ENCODE measurements around the gene NFIB.

The NFIB gene

DNA sequence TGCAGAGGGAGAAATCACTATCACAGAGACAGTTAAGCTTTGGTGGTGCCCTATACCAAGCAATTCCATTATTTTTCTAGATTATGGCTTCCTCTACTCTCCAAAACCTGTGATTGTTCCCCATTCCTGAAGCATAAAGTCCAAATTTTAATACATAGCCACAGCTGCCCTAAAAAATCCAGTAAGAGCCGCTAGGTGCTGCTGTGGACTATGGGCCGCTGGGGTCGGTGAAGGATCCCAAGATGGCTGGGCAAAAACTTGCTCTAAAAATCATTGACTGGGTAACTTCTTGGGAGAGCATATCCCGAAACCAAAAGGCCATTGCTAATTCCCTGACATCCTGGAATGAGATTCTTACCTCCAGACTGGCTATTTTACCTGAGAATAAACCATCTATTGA is 245.3 kb downstream of the NFIB start:
- peaks cover 6% of the 10 kb centered on the region for H3K9me3 Mint-ChIP-seq
- H3K36me3 Mint-ChIP-seq, result no peaks in the 10 kb centered on the region
- ATAC-seq (no peak), DNase-seq (ENCODE audit: low spot score in 2 of 2) (no peak)
- no peak overlapping the region for H3K27ac Mint-ChIP-seq
- no peak overlapping the region for H3K4me3 Mint-ChIP-seq
- H3K4me1 Mint-ChIP-seq, result no peaks in the 10 kb centered on the region

DNA sequence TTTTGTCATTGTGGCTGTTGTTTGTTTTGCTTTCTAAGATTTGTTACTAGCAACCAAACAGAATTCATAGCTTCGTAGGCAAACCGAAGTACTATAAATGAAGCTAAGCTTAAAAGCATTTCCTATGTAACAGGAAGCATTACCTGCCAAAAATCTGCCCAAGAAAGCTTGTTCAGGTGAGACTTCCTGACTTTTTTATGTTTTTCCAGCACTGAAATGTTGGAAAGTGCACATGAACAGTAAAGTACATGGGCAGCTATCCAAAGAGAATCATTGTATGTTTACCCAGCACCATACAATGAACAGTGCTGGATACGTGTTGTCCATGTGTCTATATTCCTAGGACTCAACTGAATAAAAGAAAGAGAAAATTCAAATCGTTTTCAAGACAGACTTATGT is 247.1 kb downstream of the NFIB start:
- no peaks in the 10 kb centered on the region for H3K4me1 Mint-ChIP-seq
- ATAC-seq (no peak), DNase-seq (ENCODE audit: low spot score in 2 of 2) (no peak)
- peaks cover 6% of the 10 kb centered on the region for H3K9me3 Mint-ChIP-seq
- no peaks in the 10 kb centered on the region for H3K36me3 Mint-ChIP-seq
- no peak overlapping the region for H3K27ac Mint-ChIP-seq
- no peak overlapping the region for H3K4me3 Mint-ChIP-seq

DNA sequence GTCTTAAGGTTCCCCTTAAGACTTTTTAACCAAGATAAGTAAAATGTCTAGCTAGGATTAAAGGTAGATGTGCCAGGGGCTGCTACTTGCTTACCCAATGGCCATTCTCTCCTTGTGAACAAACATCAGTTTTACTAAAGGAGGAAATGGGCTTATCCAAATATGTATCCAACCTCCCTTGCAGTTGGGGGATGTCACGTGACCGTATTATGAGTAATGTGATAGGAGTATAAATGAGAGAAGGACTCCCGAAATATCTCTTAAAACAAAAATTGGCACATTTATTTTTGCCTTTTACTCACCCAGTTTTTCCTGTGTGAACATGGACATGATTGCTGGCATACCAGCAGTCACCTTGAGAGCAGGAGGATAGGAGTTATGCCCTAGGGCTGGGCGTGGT is 247.9 kb downstream of the NFIB start:
- ATAC-seq (no peak), DNase-seq (ENCODE audit: low spot score in 2 of 2) (no peak)
- Mint-ChIP-seq H3K4me3 (no peak overlapping the region), H3K36me3 (no peaks in the 10 kb centered on the region), H3K9me3 (peaks cover 6% of the 10 kb centered on the region), H3K4me1 (no peaks in the 10 kb centered on the region), H3K27ac (no peak overlapping the region)

- Mint-ChIP-seq H3K27ac (no peak overlapping the region), H3K36me3 (no peaks in the 10 kb centered on the region), H3K4me1 (no peaks in the 10 kb centered on the region), H3K4me3 (no peak overlapping the region), H3K9me3 (peaks cover 2% of the 10 kb centered on the region)
- DNase-seq (ENCODE audit: low spot score in 2 of 2) (no peak), ATAC-seq (no peak)
These were observed 249.0 kb downstream of the NFIB start for GRCh38 chr9:14064940-14065339.

DNA sequence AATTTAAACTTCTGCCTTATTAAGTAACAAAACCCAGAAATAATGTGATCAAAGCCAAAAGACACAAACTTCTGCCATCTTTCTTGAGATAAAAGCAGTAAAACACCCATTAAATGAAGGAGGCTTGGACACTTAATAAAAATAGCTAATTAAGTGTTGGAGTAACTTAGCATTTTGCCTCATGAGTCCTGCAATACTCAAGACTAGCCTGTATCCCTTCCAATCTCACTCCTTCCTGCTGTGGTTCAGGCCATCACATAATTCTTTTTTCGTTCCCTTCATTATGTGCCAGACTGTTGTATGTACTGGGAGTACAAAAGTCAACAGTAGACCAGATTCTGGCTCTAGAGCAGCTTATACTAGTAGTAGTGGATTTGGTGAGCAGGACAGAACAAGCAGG is 250.2 kb downstream of the NFIB start:
- no peaks in the 10 kb centered on the region for H3K4me1 Mint-ChIP-seq
- no peak overlapping the region for H3K27ac Mint-ChIP-seq
- DNase-seq (ENCODE audit: low spot score in 2 of 2), result no peak
- no peaks in the 10 kb centered on the region for H3K9me3 Mint-ChIP-seq
- no peak for ATAC-seq
- no peak overlapping the region for H3K4me3 Mint-ChIP-seq
- H3K36me3 Mint-ChIP-seq, result no peaks in the 10 kb centered on the region

GRCh38 chr9:14062586-14063221 is 251.2 kb downstream of the NFIB start:
- no peak for DNase-seq (ENCODE audit: low spot score in 2 of 2)
- Mint-ChIP-seq H3K9me3 (no peaks in the 10 kb centered on the region), H3K4me3 (no peak overlapping the region), H3K4me1 (no peaks in the 10 kb centered on the region), H3K36me3 (no peaks in the 10 kb centered on the region), H3K27ac (no peak overlapping the region)
- no peak for ATAC-seq

DNA sequence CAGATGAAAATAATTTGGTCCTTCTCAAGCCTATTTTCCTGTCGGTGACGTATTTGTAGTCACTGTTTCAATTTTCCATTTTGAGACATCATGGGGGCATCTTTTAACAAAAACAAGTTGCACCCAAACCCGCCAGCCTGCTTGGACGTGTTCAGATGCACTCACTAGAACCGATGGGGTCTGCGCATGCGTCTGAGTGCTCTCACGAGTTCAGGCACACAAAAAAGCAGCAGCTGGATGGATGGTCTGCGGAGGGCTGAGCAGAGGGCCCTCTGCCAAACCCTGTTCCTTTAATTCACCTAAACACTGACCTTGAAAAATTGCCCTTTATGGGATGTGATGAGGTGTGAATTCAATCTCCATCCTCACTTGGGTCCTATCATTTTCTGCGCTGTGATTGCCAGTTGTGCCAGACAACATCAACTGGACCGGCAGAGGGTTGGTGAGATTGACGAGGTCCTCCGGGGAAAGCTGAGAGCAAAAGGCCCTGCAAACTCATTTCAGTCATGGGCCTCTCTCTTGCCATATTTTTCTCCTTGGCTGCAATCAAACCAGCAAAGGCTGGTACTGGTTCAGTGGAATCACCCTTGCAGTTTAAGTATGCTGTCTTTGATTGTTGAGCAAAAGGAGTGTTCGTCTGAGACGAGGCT is 251.9 kb downstream of the NFIB start:
- H3K4me3 Mint-ChIP-seq, result no peak overlapping the region
- no peak overlapping the region for H3K27ac Mint-ChIP-seq
- ATAC-seq (no peak), DNase-seq (ENCODE audit: low spot score in 2 of 2) (no peak)
- H3K36me3 Mint-ChIP-seq, result no peaks in the 10 kb centered on the region
- no peaks in the 10 kb centered on the region for H3K4me1 Mint-ChIP-seq
- no peaks in the 10 kb centered on the region for H3K9me3 Mint-ChIP-seq

DNA sequence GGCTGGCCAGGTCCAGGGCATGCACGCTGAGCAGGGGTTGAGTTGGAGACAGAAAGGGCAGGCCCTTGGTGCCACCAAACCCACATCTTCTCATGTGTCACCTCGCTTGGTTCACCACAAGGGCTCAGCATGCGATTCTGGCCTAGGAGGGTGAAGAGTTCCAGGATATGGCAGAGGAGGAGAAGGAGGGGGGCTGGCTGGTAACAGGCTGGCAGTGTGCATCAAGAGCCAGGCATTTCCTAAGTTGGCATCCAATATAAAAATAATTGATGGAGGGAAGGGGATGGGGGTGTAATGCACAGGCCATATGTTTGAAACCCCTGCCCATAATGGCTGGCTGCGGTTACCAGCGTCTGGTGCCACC is 255.6 kb downstream of the NFIB start:
- no peaks in the 10 kb centered on the region for H3K36me3 Mint-ChIP-seq
- ATAC-seq, result no peak

DNA sequence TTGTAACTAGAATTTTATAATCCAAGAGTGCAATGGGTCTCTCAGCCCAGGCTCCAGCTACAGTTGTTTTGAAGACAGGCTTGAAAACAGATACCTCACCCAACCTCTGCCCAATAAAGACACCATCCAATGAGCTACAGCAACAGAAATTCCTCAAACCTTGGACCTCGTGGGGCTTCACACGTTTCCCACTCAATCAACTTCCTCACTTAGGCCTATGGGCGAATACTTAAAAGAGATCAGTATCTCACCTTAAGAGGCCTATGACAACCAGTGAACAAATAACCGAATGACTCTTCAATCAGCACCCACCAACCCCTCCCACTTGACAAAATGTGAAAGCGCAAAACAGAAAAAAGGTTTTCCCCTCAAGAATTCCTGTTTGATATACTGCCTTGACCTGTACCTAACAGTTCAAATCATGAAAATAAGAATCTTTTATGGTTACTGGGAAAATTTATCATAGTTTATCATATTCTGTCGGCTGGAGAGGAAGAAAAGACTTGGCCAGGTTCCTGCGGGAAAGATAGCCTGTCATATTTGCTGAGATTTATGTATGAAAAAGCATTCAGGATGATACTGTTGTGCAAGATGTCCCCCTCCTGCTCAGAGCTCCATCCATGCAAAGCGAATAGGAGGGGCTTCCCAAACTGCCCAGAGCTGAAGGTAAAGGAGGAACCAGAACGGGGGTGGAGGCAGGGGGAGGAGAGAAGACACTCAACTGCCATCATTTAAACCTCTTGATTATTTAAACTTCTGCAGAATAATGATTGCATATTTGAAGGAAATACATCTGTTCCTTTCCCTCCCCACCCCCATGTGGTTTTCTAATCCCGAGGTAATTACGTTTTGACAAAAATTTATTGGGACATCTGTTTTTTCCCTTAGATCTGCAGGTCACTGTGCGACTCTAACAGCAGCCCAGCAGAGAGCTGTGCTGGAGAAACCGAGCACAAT is 256.3 kb downstream of the NFIB start:
- H3K4me1 Mint-ChIP-seq, result no peaks in the 10 kb centered on the region
- no peaks in the 10 kb centered on the region for H3K36me3 Mint-ChIP-seq
- H3K27ac Mint-ChIP-seq, result no peak overlapping the region
- H3K4me3 Mint-ChIP-seq, result no peak overlapping the region
- H3K9me3 Mint-ChIP-seq, result peaks cover 2% of the 10 kb centered on the region
- no peak for ATAC-seq
- DNase-seq (ENCODE audit: low spot score in 2 of 2), result no peak

More for the DNA sequence above, 255.6 kb downstream of the NFIB start:
- H3K27ac Mint-ChIP-seq, result no peak overlapping the region
- no peak overlapping the region for H3K4me3 Mint-ChIP-seq
- H3K4me1 Mint-ChIP-seq, result no peaks in the 10 kb centered on the region
- H3K9me3 Mint-ChIP-seq, result peaks cover 2% of the 10 kb centered on the region
- DNase-seq (ENCODE audit: low spot score in 2 of 2), result no peak

DNA sequence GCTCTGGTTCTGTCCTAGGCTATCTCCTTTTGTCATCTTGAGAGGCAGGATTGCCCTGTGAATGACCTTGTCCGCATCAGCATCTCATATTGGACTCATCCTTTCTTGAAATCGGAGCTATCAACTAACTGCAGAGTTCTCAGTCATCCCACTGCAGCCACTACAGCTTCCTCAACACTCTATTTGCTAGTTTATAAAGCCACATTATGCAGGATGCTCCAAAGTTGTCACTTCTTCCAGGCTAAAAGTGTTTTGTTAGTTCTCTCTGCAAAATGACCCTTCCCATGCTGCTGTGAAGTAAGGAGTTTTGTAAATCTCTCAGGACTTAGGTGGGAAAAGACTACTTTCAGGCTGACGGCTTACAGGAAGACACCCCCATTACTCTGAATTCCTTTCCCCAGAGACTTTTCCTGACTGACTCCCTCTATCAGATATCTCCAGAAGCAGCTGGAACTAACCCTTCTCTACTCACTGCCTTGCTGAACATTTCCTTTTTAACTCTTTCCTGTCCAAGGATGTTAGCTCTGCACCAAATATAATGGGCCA is 257.6 kb downstream of the NFIB start:
- Mint-ChIP-seq H3K4me1 (no peaks in the 10 kb centered on the region), H3K27ac (no peak overlapping the region), H3K4me3 (no peak overlapping the region), H3K36me3 (no peaks in the 10 kb centered on the region), H3K9me3 (peaks cover 2% of the 10 kb centered on the region)
- DNase-seq (ENCODE audit: low spot score in 2 of 2), result no peak
- ATAC-seq, result no peak

DNA sequence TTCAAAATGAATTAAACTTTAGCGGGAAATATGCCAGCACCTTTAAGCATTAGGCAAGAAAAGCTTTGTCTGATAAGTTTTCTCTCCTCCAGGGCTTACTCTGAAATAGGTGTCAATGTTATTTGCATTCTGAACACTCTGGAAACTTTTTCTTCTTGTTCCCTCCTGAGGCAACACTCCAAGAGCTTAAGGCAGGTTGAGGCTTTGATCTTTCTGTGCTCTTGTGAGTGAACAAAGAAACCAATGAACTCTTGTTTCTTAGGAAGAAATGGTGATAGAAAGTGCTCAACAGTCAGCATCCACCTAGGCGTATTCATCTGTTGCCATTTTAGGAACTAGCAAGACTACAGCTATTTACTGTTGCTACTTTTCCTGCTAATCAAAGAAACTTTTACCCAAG is 259.8 kb downstream of the NFIB start:
- no peak overlapping the region for H3K4me3 Mint-ChIP-seq
- H3K27ac Mint-ChIP-seq, result no peak overlapping the region

DNA sequence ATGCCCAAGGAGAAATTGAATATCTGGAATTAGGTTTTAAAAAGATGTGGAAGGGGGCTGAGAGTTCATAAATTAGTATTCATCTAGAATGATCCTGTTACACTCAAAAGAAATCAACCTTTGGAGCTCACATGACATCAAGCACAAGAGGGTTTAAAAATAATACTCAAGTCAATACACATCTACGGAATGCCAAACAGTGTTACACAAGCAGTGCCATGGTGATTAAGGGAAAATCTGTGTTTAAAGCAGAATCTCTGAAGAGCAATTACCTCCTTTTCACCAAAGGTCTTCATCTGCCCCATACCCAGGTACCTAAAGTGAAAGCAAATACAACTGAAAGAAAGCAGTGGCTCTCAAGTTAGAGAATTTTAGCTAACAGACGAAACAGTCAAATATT is 261.6 kb downstream of the NFIB start:
- DNase-seq (ENCODE audit: low spot score in 2 of 2) (no peak), ATAC-seq (no peak)
- H3K27ac Mint-ChIP-seq, result no peak overlapping the region
- peaks cover 2% of the 10 kb centered on the region for H3K9me3 Mint-ChIP-seq
- no peaks in the 10 kb centered on the region for H3K4me1 Mint-ChIP-seq
- H3K36me3 Mint-ChIP-seq, result no peaks in the 10 kb centered on the region
- no peak overlapping the region for H3K4me3 Mint-ChIP-seq

More for the DNA sequence above, 259.8 kb downstream of the NFIB start:
- peaks cover 2% of the 10 kb centered on the region for H3K9me3 Mint-ChIP-seq
- no peaks in the 10 kb centered on the region for H3K36me3 Mint-ChIP-seq
- DNase-seq (ENCODE audit: low spot score in 2 of 2) (no peak), ATAC-seq (no peak)
- H3K4me1 Mint-ChIP-seq, result no peaks in the 10 kb centered on the region

GRCh38 chr9:14051419-14051818 is 262.5 kb downstream of the NFIB start:
- Mint-ChIP-seq H3K27ac (no peak overlapping the region), H3K36me3 (no peaks in the 10 kb centered on the region), H3K9me3 (peaks cover 2% of the 10 kb centered on the region), H3K4me3 (no peak overlapping the region), H3K4me1 (no peaks in the 10 kb centered on the region)
- ATAC-seq, result no peak
- DNase-seq (ENCODE audit: low spot score in 2 of 2), result no peak

GRCh38 chr9:14043483-14043882 is 270.5 kb downstream of the NFIB start:
- H3K4me3 Mint-ChIP-seq, result no peak overlapping the region
- DNase-seq (ENCODE audit: low spot score in 2 of 2) (no peak), ATAC-seq (no peak)
- no peaks in the 10 kb centered on the region for H3K9me3 Mint-ChIP-seq
- H3K4me1 Mint-ChIP-seq, result no peaks in the 10 kb centered on the region
- H3K27ac Mint-ChIP-seq, result no peak overlapping the region
- no peaks in the 10 kb centered on the region for H3K36me3 Mint-ChIP-seq

DNA sequence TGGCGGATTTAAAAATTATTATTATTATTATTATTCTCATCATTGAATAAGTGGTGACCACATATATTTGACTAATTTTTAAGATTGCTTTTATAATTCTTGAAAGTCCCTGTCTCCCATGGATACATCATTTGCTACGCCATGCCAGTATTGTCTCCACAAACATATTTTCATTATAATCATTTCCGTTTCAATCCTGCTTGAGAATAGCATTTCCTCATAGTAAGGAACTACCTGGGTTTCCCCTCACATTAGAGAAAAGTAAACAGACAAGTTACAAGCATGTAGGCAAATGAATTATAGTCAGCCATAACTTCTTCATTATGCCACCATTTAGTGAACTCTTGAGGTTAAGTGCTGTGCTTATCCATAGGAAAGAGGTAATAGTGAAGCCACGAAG is 276.6 kb downstream of the NFIB start:
- Mint-ChIP-seq H3K27ac (no peak overlapping the region), H3K36me3 (no peaks in the 10 kb centered on the region), H3K4me1 (no peaks in the 10 kb centered on the region), H3K9me3 (no peaks in the 10 kb centered on the region), H3K4me3 (no peak overlapping the region)
- DNase-seq (ENCODE audit: low spot score in 2 of 2) (no peak), ATAC-seq (no peak)
